NCI-H1092 (cell line): ENCODE data around the gene CARHSP1.
"Not testable (repeated sequence)": the region's sequence is repeated elsewhere in the genome, so short reads cannot be mapped to it uniquely, and the experiment has no call there.

Source experiments
- DNase-seq: peaks from one replicate; lab custom pipeline; 2025; lab: John Stamatoyannopoulos, UW

CARHSP1 gene

DNA sequence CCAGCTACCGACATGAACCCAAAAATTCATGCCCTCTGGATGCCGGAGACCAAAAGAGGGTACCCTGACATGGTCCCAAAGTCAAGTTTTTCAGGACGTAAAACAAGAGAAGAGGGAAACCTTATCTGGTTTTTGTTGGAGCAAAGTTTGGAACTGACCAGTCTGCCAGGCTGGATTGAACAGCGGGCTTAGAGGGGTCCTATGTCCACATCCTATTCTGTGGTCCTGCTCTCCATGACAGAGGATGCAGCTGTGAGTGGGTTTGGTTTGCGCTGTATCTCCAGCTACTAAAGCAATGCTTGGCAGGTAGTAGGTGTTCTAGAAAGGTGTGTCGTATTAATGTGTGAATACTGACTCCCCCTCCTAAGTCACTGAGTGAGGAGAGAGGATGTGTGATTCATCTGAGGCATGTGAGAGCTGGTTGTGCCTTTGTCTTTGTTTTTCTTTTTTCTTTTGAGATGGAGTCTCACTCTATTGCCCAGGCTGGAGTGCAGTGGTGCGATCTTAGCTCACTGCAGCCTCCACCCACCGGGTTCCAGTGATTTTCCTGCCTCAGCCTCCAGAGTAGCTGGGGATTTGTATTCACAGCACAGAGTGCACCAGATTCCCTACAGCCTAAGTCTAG is 40.2 kb downstream of the CARHSP1 start:
- no peak for DNase-seq

DNA sequence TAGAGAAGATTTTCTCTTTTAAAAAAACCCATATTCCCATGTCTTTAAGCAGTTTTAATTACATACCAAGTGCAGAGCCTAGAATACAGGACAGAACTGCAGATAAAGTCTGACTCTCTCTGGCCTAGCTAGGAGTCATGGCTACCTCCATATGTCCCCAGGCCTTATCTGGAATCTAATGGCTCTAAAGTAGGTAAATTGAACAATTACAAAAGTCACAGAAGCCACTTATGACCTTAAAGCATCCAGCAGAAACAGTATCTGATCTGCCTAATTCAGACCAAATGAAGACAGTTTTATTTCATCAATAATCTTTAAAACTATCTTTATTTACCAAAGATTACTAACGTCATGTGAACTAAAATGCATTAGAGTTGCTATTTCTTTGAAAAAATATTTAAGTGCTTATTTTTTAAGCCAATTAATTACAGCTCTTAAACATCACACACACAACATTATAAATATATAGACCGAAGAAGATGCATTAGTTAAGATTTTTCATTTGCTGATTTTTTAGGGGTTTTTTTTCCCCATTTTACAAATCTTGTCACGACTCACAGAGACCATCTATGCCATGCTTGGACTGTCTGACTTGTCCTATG is 42.4 kb downstream of the CARHSP1 start:
- DNase-seq = no peak

DNA sequence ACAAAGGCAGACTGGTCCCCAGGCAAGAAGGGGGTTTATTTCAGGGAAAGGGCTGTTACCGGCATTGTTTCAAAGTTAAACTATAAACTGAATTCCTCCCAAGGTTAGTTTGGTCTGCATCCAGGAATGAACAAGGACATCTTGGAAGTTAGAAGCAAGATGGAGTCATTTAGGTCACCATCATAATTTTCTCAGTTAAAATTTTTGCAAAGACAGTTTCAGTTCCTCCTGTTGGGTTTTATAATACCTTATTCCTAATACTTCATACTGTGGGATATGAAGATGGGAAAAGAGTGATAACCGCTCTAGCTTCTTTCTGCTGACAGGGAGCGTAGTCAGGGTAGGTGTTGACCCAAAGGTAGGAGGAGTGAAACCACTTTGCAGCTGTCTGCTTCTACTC is 46.4 kb downstream of the CARHSP1 start:
- no peak for DNase-seq

DNA sequence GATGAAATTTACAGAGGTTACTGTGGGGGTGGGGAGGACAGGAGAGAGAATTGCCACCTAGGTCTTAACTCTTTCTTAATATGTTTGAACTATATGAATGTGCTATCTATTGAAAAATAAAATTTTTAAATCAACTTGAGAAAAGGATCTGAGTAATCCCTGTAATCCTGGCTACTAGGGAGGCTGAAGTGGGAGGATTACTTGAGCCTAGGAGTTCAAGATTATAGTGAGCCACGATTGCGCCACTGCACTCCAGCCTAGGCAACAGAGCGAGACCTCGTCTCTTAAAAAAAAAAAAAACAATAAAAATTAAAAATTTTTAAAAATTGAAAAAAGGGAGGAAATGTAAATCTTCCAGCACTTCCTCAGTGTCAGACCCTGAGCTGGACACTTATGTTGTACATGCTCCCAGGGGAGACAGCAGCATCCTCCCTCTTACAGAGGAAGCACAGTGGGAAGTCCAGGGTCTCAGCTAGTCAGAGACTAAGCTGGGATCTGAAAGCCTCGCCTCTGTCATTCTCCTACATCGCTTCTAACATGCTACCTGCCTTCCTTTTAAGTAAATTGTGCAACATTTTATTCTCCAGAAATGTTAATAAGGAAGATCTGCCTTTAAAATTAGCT is 49.3 kb downstream of the CARHSP1 start:
- DNase-seq = no peak

DNA sequence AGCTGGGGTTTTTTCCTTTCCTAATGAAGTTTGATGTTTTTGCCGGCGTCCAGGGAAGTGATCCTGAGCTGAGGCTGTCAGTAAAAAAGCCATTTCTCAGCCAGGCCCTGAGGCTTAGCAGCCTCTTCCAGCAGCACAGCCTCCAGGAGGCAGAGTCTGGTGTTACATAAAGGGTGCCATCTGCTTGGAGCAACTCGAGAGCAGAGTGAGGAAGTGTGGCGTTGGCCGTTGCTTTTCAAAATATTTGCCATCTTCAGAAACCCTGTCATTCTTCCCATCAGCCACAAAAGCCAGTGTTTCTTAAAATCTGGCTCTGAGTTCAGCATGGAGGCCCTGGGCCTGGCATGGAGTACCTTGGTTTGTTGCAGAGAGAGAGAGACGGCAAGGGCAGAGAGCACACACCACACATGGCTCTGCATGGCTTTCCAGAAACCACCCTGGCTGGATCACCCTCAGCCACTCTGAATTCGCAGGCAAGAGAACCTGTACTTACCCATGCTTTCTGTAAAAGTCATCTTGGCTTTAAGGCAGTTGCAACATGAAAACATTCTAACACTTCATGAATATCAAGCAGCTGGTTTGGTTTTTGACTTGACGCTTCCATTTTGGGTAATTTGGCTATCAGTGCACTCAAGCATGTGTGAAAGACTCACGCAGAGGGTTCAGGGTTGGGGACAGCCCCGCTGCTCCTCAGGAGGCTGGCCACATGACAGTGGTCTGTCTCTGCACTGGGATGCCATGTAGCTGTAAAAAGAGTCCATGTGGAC is 50.1 kb downstream of the CARHSP1 start:
- DNase-seq = no peak

DNA sequence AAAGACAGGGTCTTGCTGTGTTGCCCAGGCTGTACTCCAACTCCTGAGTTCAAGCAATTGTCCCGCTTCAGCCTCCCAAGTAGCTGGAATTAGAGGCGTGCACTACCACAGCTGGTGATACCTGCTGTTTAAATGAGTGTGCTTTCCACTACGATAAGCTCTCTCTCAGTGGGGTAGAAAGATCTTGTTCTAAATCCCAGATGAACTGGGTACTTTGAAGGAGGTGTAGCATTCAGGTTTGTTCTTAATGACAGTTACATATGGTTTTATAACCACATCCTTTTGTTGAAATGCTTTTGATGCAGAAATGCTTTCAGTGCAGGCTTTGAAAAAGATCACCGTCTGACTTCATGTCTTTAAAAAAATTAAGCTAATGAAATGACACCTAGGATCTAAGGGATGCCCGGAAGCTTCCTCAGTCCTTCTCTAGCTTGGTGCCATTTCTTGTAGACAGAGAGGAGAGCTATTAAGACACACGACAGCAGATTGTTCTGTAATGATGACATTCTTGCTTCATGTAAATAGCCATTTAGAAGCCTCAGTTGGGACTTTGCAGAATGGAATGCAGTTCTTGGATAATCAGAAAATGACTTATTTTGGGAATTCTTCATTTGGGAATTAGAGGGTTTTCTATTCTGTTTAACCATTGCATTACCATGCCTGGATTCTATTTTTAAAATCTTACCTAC is 51.7 kb downstream of the CARHSP1 start:
- DNase-seq = no peak

DNA sequence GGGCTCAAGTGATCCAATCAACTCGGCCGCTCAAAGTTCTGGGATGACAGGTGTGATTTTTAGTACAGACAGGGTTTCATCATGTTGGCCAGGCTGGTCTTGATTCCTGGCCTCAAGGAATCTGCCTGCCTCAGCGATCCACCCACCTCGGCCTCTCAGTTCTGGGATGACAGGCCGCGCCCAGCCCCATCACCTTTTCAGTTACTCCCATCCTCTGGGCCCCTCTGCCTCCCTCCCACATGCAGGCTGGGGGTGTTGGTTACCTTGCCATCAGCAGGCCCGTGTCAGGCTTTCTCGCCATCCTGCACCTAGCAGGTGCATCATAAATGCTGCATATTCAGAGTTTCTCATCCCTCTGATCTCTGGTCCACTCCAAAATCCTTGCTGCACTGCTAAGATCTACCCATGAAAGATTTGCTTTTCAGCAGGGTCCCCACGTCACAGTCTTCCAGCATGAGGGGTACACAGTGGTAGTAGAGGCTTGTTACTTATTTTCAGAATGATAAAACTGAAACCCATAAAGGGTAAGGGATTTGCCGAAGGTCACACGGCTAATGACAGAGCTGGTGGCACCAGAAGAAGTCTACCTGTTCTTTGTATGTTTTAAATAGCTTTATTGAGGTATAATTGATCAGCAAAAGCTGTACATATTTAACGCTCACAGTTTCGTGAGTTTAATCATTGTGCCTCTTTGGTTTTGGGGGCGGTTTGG is 54.6 kb downstream of the CARHSP1 start:
- DNase-seq = no peak

DNA sequence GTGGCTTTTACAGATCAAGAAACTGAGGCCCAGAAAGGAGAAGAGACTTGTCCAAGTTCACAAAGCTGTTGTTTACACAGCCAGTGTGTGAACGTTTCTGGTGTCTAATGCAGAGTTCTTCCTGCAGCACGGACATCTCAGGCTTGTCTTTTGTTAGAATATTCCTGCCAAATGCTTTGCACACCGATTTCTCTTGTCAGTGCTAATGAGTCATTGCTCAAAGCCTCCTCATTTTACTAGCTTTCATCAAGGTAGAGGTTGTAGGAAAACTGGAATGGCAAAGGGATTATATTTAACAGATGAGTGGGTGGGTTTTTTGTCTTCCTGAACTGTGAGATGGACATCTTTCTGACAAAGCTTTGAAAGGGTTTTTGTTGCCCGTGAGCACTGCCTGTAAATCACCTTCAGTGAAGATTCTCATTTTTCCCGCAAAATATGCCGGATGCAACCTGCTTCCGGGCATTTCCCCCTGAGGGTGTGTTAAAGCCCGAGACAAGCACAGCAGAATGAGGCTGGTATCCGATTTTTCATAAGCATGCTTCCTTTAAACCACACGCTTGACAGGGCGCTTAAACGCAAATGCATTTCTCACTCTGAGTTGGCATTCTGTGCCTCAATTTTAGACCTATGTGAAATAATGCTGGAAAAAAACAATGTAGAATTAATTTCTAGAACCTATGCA is 56.5 kb downstream of the CARHSP1 start:
- DNase-seq = no peak

DNA sequence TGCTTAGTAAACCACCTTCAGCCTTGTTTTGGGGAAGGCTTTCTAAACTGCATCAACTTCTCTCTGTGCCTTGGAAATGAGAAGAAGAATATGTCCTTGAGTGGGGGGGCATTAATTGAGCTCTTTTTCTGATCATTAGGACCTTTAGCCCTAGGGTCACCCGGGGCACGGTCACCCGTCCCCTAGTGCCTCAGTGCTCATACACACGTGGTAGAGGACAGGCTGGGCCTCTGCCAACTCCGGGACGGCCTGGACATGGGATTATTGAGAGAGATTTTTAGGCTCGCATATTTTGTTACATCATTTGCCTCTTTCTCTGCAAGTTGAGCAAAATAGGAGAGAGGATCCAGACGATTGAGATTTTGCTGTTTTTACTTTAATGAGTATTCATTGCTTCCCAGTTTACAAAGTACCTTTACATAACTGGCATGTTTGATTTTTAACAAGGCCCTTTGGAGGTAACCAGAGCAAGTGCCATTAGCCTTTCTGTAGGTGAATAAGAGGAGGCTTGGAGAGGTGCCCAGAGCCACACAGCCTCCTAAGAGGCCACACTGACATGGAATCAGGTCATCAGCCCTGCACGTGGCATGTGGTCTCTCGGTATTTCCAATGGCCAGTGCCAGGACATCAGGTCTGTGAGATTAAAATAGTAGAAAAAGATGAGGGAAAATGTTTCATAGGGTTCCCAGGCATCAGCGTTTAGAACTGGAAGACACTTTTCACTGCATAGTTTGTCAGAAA is 60.0 kb downstream of the CARHSP1 start:
- DNase-seq = no peak

DNA sequence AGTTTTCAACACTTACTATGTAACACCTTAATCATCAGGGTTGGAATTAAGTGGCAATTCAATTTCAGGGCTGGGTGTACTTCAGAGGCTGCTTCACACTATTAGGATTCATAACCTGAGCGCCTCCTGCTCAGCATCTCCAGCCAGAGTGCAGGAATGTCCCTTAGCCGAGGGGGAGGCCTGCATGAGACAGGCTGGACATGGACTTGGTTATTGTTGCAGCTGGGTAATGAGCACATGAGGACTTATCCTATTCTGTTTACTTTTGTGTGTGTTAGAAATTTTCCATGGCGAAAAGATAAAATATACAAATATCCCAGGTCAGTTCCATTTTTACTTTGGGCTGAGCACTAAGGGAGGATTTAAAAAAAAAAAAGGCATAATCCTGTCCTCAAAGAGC is 60.8 kb downstream of the CARHSP1 start:
- no peak for DNase-seq

DNA sequence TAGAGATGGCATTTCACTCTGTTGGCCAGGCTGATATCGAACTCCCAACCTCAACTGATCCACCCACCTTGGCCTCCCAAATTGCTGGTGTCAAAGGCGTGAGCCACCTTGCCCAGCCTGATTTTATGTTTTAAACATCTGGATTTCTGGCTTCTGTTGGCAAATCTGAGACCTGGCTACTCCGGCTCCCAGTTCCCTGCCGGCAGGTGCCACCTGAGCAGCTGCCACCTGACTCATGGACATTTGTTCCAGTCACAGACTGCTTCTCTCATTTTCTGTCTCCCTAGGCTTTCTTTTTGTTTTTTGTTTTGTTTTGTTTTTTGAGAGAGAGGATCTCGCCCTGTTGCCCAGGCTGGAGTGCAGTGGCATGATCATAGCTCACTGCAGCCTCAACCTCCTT is 61.6 kb downstream of the CARHSP1 start:
- DNase-seq = no peak

DNA sequence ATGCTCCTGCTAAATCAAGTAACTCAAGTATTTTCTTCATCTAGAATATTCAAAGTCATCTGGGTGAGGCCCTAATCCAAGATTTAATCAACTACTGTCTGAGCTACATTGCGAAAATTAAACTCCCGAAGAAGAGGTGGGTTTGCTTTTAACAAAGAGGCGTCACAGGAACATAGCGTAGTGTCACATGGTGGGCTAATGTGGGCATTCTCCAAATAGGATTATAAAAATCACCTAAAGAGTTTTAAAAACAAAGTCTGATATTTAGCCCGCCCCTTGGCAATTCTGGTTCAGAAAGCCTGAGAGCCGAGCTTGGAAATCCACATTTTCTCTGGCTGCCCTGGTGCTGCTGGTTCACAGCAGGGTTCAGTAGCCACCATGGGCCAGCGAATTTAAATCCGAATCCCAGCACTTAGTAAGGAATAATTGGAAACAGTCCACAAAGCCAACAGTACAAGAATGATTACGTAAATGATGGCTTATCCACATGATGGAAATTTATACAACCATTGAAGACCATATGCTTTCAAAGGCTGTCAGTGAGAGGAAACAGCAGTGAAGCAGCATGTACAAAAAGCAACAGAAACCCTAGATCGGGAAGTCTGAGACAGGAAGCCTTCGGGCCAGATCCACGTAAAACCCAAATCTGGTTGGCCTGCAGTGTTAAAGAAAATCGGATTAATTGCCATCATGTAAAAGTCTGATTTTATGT is 62.4 kb downstream of the CARHSP1 start:
- DNase-seq = no peak

DNA sequence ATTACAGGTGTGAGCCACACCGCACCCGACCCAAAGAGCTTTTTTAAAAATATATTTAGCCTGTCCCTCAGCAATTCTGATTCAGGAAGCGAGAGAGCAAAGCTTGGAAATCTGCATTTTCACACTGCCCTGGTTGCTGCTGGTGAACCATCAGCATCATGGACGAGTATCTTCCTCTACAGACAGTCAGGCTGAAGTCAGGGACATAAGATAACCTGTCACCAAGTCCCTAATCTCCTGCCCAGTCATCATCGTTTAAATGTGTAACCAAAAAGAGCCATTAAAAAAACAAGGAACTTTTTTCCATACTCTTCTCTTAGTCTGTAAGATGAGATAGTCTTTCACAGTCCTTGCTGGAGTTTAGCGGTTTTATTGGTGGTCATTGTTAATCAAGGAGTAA is 64.5 kb downstream of the CARHSP1 start:
- no peak for DNase-seq

DNA sequence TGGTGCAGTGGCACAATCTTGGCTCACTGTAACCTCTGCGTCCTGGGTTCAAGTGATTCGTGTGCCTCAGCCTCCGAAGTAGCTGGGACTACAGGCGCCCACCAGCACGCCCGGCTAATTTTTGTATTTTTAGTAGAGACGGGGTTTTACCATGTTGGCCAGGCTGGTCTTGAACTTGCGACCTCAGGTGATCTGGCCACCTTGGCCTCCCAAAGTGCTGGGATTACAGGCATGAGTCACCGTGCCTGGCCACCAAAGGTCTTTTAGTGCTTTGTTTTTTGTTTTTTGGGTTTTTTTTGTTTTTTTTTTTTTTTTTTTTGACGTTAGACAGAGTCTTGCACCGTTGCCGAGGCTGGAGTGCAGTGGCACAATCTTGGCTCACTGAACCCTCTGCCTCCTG is 65.1 kb downstream of the CARHSP1 start:
- DNase-seq = not testable (repeated sequence)
